Neuronal stem cell (in vitro differentiated cells): Measurements from ENCODE around the gene GPR142.
A peak's percentile ranks its signal among the peaks of the same experiment; 100 is the strongest.

Source experiments
- DNase-seq: peaks from one replicate; pipeline ENCODE4 v3.0.0-alpha.2; 2013; ENCODE audit warnings: low spot score
- H2AFZ ChIP-seq: one replicate; pipeline ENCODE4 v1.6.1; 2013; ENCODE audit warnings: mild to moderate bottlenecking, low read length, inconsistent platforms
- H2AK5ac ChIP-seq: 2 replicates; pipeline ENCODE4 v1.6.1; 2013; ENCODE audit warnings: low read depth, mild to moderate bottlenecking, inconsistent platforms, low read length, moderate library complexity, mixed read lengths
- H2BK120ac ChIP-seq: 2 replicates; pipeline ENCODE4 v1.6.1; 2013; ENCODE audit warnings: low read depth, mild to moderate bottlenecking, inconsistent platforms, low read length, moderate library complexity, mixed read lengths
- H2BK12ac ChIP-seq: one replicate; pipeline ENCODE4 v1.6.1; 2013; ENCODE audit warnings: low read length, inconsistent platforms
- H2BK15ac ChIP-seq: 2 replicates; pipeline ENCODE4 v1.6.1; 2013; ENCODE audit warnings: mild to moderate bottlenecking, low read length, inconsistent platforms, mixed read lengths
- H2BK5ac ChIP-seq: one replicate; pipeline ENCODE4 v1.6.1; 2013; ENCODE audit warnings: inconsistent platforms, mild to moderate bottlenecking, low read length, moderate library complexity
- H3K14ac ChIP-seq: one replicate; pipeline ENCODE4 v1.6.1; 2013; ENCODE audit warnings: low read length, inconsistent platforms
- H3K18ac ChIP-seq: 2 replicates; pipeline ENCODE4 v1.6.1; 2013; ENCODE audit warnings: low read length, inconsistent platforms
- H3K23ac ChIP-seq: 2 replicates; pipeline ENCODE4 v1.6.1; 2013; ENCODE audit warnings: low read depth, mild to moderate bottlenecking, mixed read lengths, low read length, inconsistent platforms; ENCODE audit not compliant: poor library complexity
- H3K27ac ChIP-seq: replicated peaks from 3 replicates; pipeline ENCODE4 v1.5.1; 2013; ENCODE audit warnings: low read length, inconsistent platforms
- H3K27me3 ChIP-seq, 3 experiments: 2 replicates each; pipeline ENCODE4 v1.6.1; 2013; ENCODE audit warnings: low read length in 3 of 3, mild to moderate bottlenecking in 2 of 3, inconsistent platforms in 1 of 3, low read depth in 1 of 3, mixed read lengths in 1 of 3, moderate library complexity in 1 of 3; ENCODE audit not compliant: control insufficient read depth in 3 of 3, insufficient read depth in 3 of 3
- H3K36me3 ChIP-seq, 2 donors: replicated peaks in 1 of 2; 2 replicates each; pipeline ENCODE4 v1.6.1; 2013; ENCODE audit warnings: low read length in 2 of 2; ENCODE audit not compliant: control insufficient read depth in 2 of 2, insufficient read depth in 2 of 2
- H3K4ac ChIP-seq: 2 replicates; pipeline ENCODE4 v1.6.1; 2013; ENCODE audit warnings: inconsistent platforms, mild to moderate bottlenecking, low read length, moderate library complexity
- H3K4me1 ChIP-seq, 2 donors: 1 replicate in 1 of 2; 2 replicates in 1 of 2; pipeline ENCODE4 v1.6.1; 2013; ENCODE audit warnings: low read length in 2 of 2, low read depth in 1 of 2; ENCODE audit not compliant: control insufficient read depth in 2 of 2, insufficient read depth in 1 of 2
- H3K4me2 ChIP-seq: one replicate; pipeline ENCODE4 v1.6.1; 2013; ENCODE audit warnings: mild to moderate bottlenecking, low read length, inconsistent platforms; ENCODE audit not compliant: insufficient read depth, poor library complexity, severe bottlenecking
- H3K4me3 ChIP-seq, 2 donors: 2 replicates each; pipeline ENCODE4 v1.5.1; 2013; ENCODE audit warnings: low read length in 2 of 2, mild to moderate bottlenecking in 2 of 2, inconsistent platforms in 1 of 2, moderate library complexity in 1 of 2
- H3K79me1 ChIP-seq: one replicate; pipeline ENCODE4 v1.6.1; 2013; ENCODE audit warnings: low read depth, mild to moderate bottlenecking, inconsistent platforms, low read length, moderate library complexity
- H3K9ac ChIP-seq: one replicate; pipeline ENCODE4 v1.6.1; 2013; ENCODE audit warnings: mild to moderate bottlenecking, low read depth, low read length, inconsistent platforms; ENCODE audit not compliant: poor library complexity
- H3K9me3 ChIP-seq, 2 donors: replicated peaks in 1 of 2; 2 replicates each; pipeline versions ENCODE3 to v1.6.1; 2013; ENCODE audit warnings: low read length in 2 of 2, mild to moderate bottlenecking in 2 of 2, inconsistent platforms in 1 of 2, low read depth in 1 of 2, mixed read lengths in 1 of 2, moderate library complexity in 1 of 2; ENCODE audit not compliant: control insufficient read depth in 2 of 2, insufficient read depth in 1 of 2
- H4K8ac ChIP-seq: one replicate; pipeline ENCODE4 v1.6.1; 2013; ENCODE audit warnings: low read depth, mild to moderate bottlenecking, inconsistent platforms, low read length, moderate library complexity
- H4K91ac ChIP-seq: one replicate; pipeline ENCODE4 v1.6.1; 2013; ENCODE audit warnings: low read length, low read depth, mild to moderate bottlenecking, inconsistent platforms; ENCODE audit not compliant: poor library complexity
- WGBS, 2 donors: extraction: QIAGEN DNeasy Blood & Tissue Kit; methylation state at CpG; one replicate each; pipeline ENCODE4 v1.1.7; 2013; ENCODE audit warnings: missing lambda C conversion rate in 2 of 2, mixed read lengths in 1 of 2; ENCODE audit not compliant: insufficient read length in 2 of 2, insufficient replicate concordance in 1 of 2; ENCODE audit errors: extremely low coverage in 2 of 2; 5-methylcytosine and 5-hydroxymethylcytosine counted together

The GPR142 gene

GRCh38 chr17:74393346-74393942, 26.1 kb downstream of the GPR142 start:
- Histone ChIP-seq H2AFZ (no peak overlapping the region), H4K91ac (no peak overlapping the region), H3K18ac (no peak overlapping the region), H3K9ac (no peak overlapping the region), H4K8ac (no peak overlapping the region), H2BK15ac (peak overlapping the region; percentile 15), H3K14ac (no peak overlapping the region), H3K36me3 (no peaks in the 10 kb centered on the region), H3K4me2 (no peak overlapping the region), H2AK5ac (peak overlapping the region; percentile 81), H2BK120ac (no peak overlapping the region), H3K4me1 (no peaks in the 10 kb centered on the region), H2BK5ac (no peak overlapping the region), H3K79me1 (no peaks in the 10 kb centered on the region), H3K9me3 (peaks cover 0 to 2% of the 10 kb centered on the region in 2 donors), H2BK12ac (no peak overlapping the region), H3K27me3 (peaks cover 0 to 5% (median 0%) of the 10 kb centered on the region in 3 experiments), H3K23ac (no peak overlapping the region), H3K4me3 (no peak overlapping the region), H3K4ac (no peak overlapping the region), H3K27ac (no peak overlapping the region)
- no CpG with 5 or more reads among the region's 6 CpGs for WGBS, 2 donors
- no peak for DNase-seq

GRCh38 chr17:74394275-74394950, 27.1 kb downstream of the GPR142 start:
- H3K4me3 ChIP-seq: no peak overlapping the region
- no CpG with 5 or more reads among the region's 12 CpGs for WGBS, 2 donors

GRCh38 chr17:74394977-74395376, 27.7 kb downstream of the GPR142 start:
- no peak for DNase-seq
- H2BK12ac ChIP-seq: no peak overlapping the region
- no peak overlapping the region for H2BK5ac ChIP-seq
- H2AK5ac ChIP-seq: no peak overlapping the region
- no peaks in the 10 kb centered on the region for H3K79me1 ChIP-seq
- no peak overlapping the region for H3K4ac ChIP-seq
- no peak overlapping the region for H3K9ac ChIP-seq
- H2AFZ ChIP-seq: no peak overlapping the region
- WGBS, 2 donors: no CpG with 5 or more reads among the region's 7 CpGs
- no peak overlapping the region for H3K18ac ChIP-seq
- H3K4me2 ChIP-seq: no peak overlapping the region
- H3K4me1 ChIP-seq: no peaks in the 10 kb centered on the region
- no peak overlapping the region for H2BK15ac ChIP-seq
- H3K23ac ChIP-seq: no peak overlapping the region
- H3K27me3 ChIP-seq: peaks cover 0 to 5% (median 0%) of the 10 kb centered on the region in 3 experiments
- no peak overlapping the region for H2BK120ac ChIP-seq
- no peak overlapping the region for H3K4me3 ChIP-seq
- no peak overlapping the region for H3K14ac ChIP-seq
- peaks cover 0 to 2% of the 10 kb centered on the region in 2 donors for H3K9me3 ChIP-seq
- H3K27ac ChIP-seq: no peak overlapping the region
- H3K36me3 ChIP-seq: no peaks in the 10 kb centered on the region
- H4K8ac ChIP-seq: no peak overlapping the region
- no peak overlapping the region for H4K91ac ChIP-seq

More at GRCh38 chr17:74394275-74394950, 27.1 kb downstream of the GPR142 start:
- H3K27ac ChIP-seq: no peak overlapping the region
- H2BK15ac ChIP-seq: no peak overlapping the region
- no peak overlapping the region for H3K4ac ChIP-seq
- H4K8ac ChIP-seq: no peak overlapping the region
- no peak for DNase-seq
- no peak overlapping the region for H2BK120ac ChIP-seq
- H2BK12ac ChIP-seq: no peak overlapping the region
- H3K14ac ChIP-seq: no peak overlapping the region
- no peak overlapping the region for H2BK5ac ChIP-seq
- H3K23ac ChIP-seq: no peak overlapping the region
- peaks cover 0 to 2% of the 10 kb centered on the region in 2 donors for H3K9me3 ChIP-seq
- H3K9ac ChIP-seq: no peak overlapping the region
- no peak overlapping the region for H3K4me2 ChIP-seq
- H4K91ac ChIP-seq: no peak overlapping the region
- no peaks in the 10 kb centered on the region for H3K36me3 ChIP-seq
- H2AK5ac ChIP-seq: peak overlapping the region; percentile 68
- H3K79me1 ChIP-seq: no peaks in the 10 kb centered on the region
- no peak overlapping the region for H2AFZ ChIP-seq
- H3K4me1 ChIP-seq: no peaks in the 10 kb centered on the region
- H3K18ac ChIP-seq: no peak overlapping the region
- peaks cover 0 to 5% (median 0%) of the 10 kb centered on the region in 3 experiments for H3K27me3 ChIP-seq

- peaks cover 0 to 2% of the 10 kb centered on the region in 2 donors for H3K9me3 ChIP-seq
- WGBS, 2 donors: no CpG with 5 or more reads among the region's 4 CpGs
- H3K4me2 ChIP-seq: no peak overlapping the region
- H2BK12ac ChIP-seq: no peak overlapping the region
- H3K9ac ChIP-seq: no peak overlapping the region
- H3K36me3 ChIP-seq: no peaks in the 10 kb centered on the region
- no peak for DNase-seq
- H4K8ac ChIP-seq: no peak overlapping the region
- H2AFZ ChIP-seq: no peak overlapping the region
- H2BK5ac ChIP-seq: no peak overlapping the region
- no peak overlapping the region for H3K23ac ChIP-seq
- no peak overlapping the region for H3K27ac ChIP-seq
- H3K79me1 ChIP-seq: no peaks in the 10 kb centered on the region
- H4K91ac ChIP-seq: no peak overlapping the region
- no peaks in the 10 kb centered on the region for H3K4me1 ChIP-seq
- no peak overlapping the region for H2BK120ac ChIP-seq
- no peak overlapping the region for H2AK5ac ChIP-seq
- H3K4ac ChIP-seq: no peak overlapping the region
- H3K18ac ChIP-seq: no peak overlapping the region
- H3K14ac ChIP-seq: no peak overlapping the region
- H3K27me3 ChIP-seq: peaks cover 0 to 5% (median 0%) of the 10 kb centered on the region in 3 experiments
- H2BK15ac ChIP-seq: no peak overlapping the region
- H3K4me3 ChIP-seq: no peak overlapping the region
These were observed 29.3 kb downstream of the GPR142 start for GRCh38 chr17:74396567-74396966.
